Measurements from ENCODE around the gene MUC2.

GRCh38 chr11:1078191-1078601, 3.5 kb downstream of the MUC2 start:
- TF ChIP-seq CTCF (conservative IDR thresholded peaks at IDR 0.05; ENCODE audit: low read length) (no peak), EZH2phosphoT487 (IDR thresholded peaks at IDR 0.05; ENCODE audit: borderline replicate concordance, low read depth, low read length) (no peak)
